BJ (cell line): ENCODE data around the gene ECT2L. TPM values are rescaled to one million over a fixed set of nuclear protein-coding genes. Genes with fewer than 3 reads are reported as not detected.

ENCODE experiments used
- CTCF ChIA-PET: fragments of 350-600 bp; formaldehyde crosslinking; extraction: SDS; loops from one replicate; lab custom pipeline; 2021; ENCODE audit warnings: antibody characterized with exemption, inconsistent platforms; lab: Yijun Ruan, JAX
- POLR2A ChIA-PET: fragments of 300-600 bp; sonication (Branson Sonifier 250); formaldehyde crosslinking; extraction: SDS; loops from one replicate; lab custom pipeline; 2021; ENCODE audit warnings: antibody characterized with exemption; lab: Charles Lee
- DNase-seq: peaks from one replicate; pipeline ENCODE4 v3.0.0-alpha.2; 2011; ENCODE audit warnings: low read depth
- H3K27me3 ChIP-seq: 2 replicates; pipeline ENCODE4 v1.6.0; 2011; ENCODE audit warnings: low read length; ENCODE audit not compliant: control insufficient read depth, insufficient read depth
- H3K36me3 ChIP-seq: 2 replicates; pipeline ENCODE4 v1.5.1; 2011; ENCODE audit warnings: low read length; ENCODE audit not compliant: control insufficient read depth, insufficient read depth
- H3K4me3 ChIP-seq: 2 replicates; pipeline ENCODE4 v1.5.1; 2011; ENCODE audit warnings: low read depth, mild to moderate bottlenecking, control low read depth, low read length
- polyA plus RNA-seq: library from polyadenylated mRNA; depleted of rRNA; stranded (reverse); fragments of >200 nt; gene quantifications from 2 replicates; pipeline ENCODE4 v1.2.3, GENCODE V29; 2011
- TF ChIP-seq, protein P1 (sequence below): IDR thresholded peaks from 2 replicates; pipeline ENCODE4 v1.5.1; 2011; ENCODE audit warnings: low read depth, mild to moderate bottlenecking, control low read depth, inconsistent platforms, low read length, moderate library complexity; ENCODE audit not compliant: insufficient read depth

The ECT2L gene
- polyA plus RNA-seq, 1 experiment, result not detected

- TF ChIP-seq, protein P1, sequence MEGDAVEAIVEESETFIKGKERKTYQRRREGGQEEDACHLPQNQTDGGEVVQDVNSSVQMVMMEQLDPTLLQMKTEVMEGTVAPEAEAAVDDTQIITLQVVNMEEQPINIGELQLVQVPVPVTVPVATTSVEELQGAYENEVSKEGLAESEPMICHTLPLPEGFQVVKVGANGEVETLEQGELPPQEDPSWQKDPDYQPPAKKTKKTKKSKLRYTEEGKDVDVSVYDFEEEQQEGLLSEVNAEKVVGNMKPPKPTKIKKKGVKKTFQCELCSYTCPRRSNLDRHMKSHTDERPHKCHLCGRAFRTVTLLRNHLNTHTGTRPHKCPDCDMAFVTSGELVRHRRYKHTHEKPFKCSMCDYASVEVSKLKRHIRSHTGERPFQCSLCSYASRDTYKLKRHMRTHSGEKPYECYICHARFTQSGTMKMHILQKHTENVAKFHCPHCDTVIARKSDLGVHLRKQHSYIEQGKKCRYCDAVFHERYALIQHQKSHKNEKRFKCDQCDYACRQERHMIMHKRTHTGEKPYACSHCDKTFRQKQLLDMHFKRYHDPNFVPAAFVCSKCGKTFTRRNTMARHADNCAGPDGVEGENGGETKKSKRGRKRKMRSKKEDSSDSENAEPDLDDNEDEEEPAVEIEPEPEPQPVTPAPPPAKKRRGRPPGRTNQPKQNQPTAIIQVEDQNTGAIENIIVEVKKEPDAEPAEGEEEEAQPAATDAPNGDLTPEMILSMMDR, result no peak
- ChIA-PET CTCF (no interaction called here), POLR2A (no interaction called here)
- Histone ChIP-seq H3K27me3 (no peaks in the 10 kb centered on the region), H3K36me3 (no peaks in the 10 kb centered on the region), H3K4me3 (no peak overlapping the region)
- no peak for DNase-seq
These were observed 101.1 kb downstream of the ECT2L start for GRCh38 chr6:138897031-138897430.

DNA sequence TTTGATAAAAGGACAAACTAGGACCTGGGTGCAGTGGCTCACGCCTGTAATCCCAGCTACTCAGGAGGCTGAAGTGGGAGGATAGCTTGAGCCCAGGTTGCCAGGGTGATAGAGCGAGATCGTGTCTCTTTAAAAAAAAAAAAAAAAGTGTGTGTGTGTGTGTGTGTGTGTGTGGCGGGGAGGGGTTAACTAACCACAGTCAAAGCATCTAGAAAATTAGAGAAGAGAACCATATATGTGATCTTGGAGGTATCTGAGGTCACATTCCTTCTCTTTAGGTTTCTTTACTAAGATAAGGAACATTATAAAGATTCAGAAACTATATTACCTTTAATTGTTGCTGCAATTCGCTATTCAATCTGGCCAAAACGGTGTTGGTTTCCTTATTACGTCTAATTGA, 111.3 kb downstream of the ECT2L start:
- CTCF ChIA-PET, result no interaction called here
- no peak overlapping the region for H3K4me3 ChIP-seq
- TF ChIP-seq, protein P1, result no peak
- H3K27me3 ChIP-seq, result no peaks in the 10 kb centered on the region
- no peak for DNase-seq
- POLR2A ChIA-PET, result no interaction called here
- H3K36me3 ChIP-seq, result peaks cover 11% of the 10 kb centered on the region

- Histone ChIP-seq H3K4me3 (no peak overlapping the region), H3K36me3 (peaks cover 15% of the 10 kb centered on the region), H3K27me3 (no peaks in the 10 kb centered on the region)
- TF ChIP-seq, protein P1, result no peak
- POLR2A ChIA-PET, result no interaction called here
- CTCF ChIA-PET, result no interaction called here
- no peak for DNase-seq
These were observed 113.6 kb downstream of the ECT2L start for GRCh38 chr6:138909511-138909910.

GRCh38 chr6:138909975-138910374, 114.1 kb downstream of the ECT2L start:
- H3K4me3 ChIP-seq, result no peak overlapping the region
- no peaks in the 10 kb centered on the region for H3K27me3 ChIP-seq
- ChIA-PET POLR2A (no interaction called here), CTCF (no interaction called here)
- TF ChIP-seq, protein P1, result no peak
- DNase-seq, result no peak
- peaks cover 15% of the 10 kb centered on the region for H3K36me3 ChIP-seq

- TF ChIP-seq, protein P1, result no peak
- Histone ChIP-seq H3K4me3 (no peak overlapping the region), H3K27me3 (no peaks in the 10 kb centered on the region), H3K36me3 (peaks cover 17% of the 10 kb centered on the region)
- no peak for DNase-seq
- CTCF ChIA-PET, result no interaction called here
- POLR2A ChIA-PET, result no interaction called here
These were observed 116.4 kb downstream of the ECT2L start for GRCh38 chr6:138912308-138912707.
